Measurements from ENCODE around the gene MS4A10. TPM values are rescaled to one million over a fixed set of nuclear protein-coding genes. Genes with fewer than 3 reads are reported as not detected.

MS4A10 gene
- total RNA-seq (under 1 TPM in 1 of 7 donors, not detected in 6; 0.36 TPM), polyA plus RNA-seq (not detected)
- long read RNA-seq, donor 1, result 0 reads
- long read RNA-seq, donor 2, result 0 reads
- long read RNA-seq, donor 3, result 0 reads

DNA sequence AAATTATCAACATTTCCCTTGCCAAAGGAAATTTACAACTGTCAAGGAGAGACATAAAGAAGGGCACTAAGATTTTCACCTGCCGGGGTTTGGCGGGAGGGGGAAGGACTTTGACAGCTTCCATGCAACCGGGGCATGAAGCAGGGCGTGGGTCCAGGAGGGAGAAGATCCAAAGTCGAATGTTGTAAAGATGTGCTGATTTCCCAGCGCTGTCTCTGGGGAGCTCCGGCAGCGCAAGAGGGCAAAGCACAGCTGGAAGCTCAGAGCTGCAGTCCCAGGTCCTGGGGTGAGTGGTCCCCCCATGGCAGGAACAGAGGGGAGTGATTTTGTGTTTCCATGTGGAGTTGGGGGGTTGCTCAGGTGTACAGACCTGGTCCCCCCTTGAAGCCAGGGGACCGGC is at the start of gene MS4A10:
TSS of gene MS4A10 (plus strand) at position 198 of the 400 bp plus-strand sequence. CDS start 5,003 bp downstream, outside the sequence.
- intact Hi-C loops (cut with DNase I), result loop anchor here in 1 of 4 donors (10.0 kb wide), 1 partner anchor 110 kb away; no protein-coding TSS in a partner anchor
- Histone ChIP-seq H3K9me3 (no peaks in the 10 kb centered on the region), H3K4me3 (no peak within 1 kb of the TSS), H3K4me1 (ENCODE audit: insufficient read depth) (peaks cover 6% of the 10 kb centered on the region), H3K36me3 (no peaks in the 10 kb centered on the region), H3K27ac (no peak within 1 kb of the TSS), H3K27me3 (no peaks in the 10 kb centered on the region)
- WGBS, 3 donors, result 59 to 68% (median 62%) methylated on average over 9 of the region's 9 CpGs
- TF ChIP-seq EP300 (IDR thresholded peaks at IDR 0.05) (no peak), POLR2A (IDR thresholded peaks at IDR 0.05) (no peak)
- TF ChIP-seq, protein P1, sequence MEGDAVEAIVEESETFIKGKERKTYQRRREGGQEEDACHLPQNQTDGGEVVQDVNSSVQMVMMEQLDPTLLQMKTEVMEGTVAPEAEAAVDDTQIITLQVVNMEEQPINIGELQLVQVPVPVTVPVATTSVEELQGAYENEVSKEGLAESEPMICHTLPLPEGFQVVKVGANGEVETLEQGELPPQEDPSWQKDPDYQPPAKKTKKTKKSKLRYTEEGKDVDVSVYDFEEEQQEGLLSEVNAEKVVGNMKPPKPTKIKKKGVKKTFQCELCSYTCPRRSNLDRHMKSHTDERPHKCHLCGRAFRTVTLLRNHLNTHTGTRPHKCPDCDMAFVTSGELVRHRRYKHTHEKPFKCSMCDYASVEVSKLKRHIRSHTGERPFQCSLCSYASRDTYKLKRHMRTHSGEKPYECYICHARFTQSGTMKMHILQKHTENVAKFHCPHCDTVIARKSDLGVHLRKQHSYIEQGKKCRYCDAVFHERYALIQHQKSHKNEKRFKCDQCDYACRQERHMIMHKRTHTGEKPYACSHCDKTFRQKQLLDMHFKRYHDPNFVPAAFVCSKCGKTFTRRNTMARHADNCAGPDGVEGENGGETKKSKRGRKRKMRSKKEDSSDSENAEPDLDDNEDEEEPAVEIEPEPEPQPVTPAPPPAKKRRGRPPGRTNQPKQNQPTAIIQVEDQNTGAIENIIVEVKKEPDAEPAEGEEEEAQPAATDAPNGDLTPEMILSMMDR (IDR thresholded peaks at IDR 0.05), result no peak
- no peak for DNase-seq

DNA sequence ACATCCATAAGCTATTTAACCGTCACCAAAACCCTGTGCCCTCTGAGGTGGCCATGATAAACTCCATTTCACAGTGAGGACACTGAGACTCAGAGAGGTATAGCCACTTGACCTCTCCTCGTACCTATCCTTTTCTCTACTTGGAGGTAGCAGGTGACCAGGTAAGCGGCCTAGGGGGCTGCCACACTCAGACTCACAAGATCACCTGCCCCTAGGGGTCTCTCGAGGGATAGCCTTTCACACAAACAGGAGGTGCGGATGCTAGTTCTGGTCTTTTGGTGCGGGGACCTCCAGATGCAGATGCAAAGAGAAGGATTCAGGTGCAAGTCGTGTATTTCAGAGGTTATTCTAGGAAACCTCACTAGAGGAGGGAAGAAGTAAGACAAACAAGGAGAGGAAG is 46.0 kb upstream of the MS4A10 start:
- WGBS, 3 donors, result 67 to 83% (median 78%) methylated on average over 7 of the region's 7 CpGs
- intact Hi-C loops (cut with DNase I), result no loop called here
- no peaks in the 10 kb centered on the region for H3K27me3 ChIP-seq
- DNase-seq, result no peak
- no peak overlapping the region for H3K4me3 ChIP-seq
- no peaks in the 10 kb centered on the region for H3K9me3 ChIP-seq
- H3K36me3 ChIP-seq, result no peaks in the 10 kb centered on the region
- H3K4me1 ChIP-seq (ENCODE audit: insufficient read depth), result no peaks in the 10 kb centered on the region
- no peak overlapping the region for H3K27ac ChIP-seq
- TF ChIP-seq POLR2A (IDR thresholded peaks at IDR 0.05), result no peak
- TF ChIP-seq, protein P1 (IDR thresholded peaks at IDR 0.05), result no peak
- no peak for TF ChIP-seq EP300 (IDR thresholded peaks at IDR 0.05)

DNA sequence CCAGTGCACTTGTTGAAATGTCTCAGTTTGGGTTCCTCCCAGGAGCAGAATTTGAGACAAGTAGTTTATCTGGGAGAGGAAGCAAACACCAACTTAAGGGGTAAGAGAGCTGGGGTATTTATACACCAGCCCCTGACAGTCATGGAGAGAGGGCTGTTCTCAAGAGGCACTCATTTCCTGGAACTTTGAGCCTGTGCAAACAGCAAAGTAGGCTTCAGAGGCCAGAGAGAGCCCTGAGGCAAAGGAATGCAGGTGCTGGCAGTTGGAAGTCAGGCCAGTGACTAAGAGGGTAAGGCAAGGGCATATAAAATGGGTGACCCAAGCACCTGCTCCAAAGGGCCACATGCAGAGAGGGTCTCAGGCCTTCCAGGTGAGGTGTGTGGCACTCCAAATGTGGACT is 44.6 kb upstream of the MS4A10 start:
- Histone ChIP-seq H3K27ac (no peak overlapping the region), H3K36me3 (no peaks in the 10 kb centered on the region), H3K4me3 (no peak overlapping the region), H3K9me3 (no peaks in the 10 kb centered on the region), H3K4me1 (ENCODE audit: insufficient read depth) (no peaks in the 10 kb centered on the region), H3K27me3 (no peaks in the 10 kb centered on the region)
- DNase-seq, result no peak
- intact Hi-C loops (cut with DNase I), result no loop called here
- TF ChIP-seq POLR2A (IDR thresholded peaks at IDR 0.05) (no peak), EP300 (IDR thresholded peaks at IDR 0.05) (no peak)
- TF ChIP-seq, protein P1 (IDR thresholded peaks at IDR 0.05), result no peak

DNA sequence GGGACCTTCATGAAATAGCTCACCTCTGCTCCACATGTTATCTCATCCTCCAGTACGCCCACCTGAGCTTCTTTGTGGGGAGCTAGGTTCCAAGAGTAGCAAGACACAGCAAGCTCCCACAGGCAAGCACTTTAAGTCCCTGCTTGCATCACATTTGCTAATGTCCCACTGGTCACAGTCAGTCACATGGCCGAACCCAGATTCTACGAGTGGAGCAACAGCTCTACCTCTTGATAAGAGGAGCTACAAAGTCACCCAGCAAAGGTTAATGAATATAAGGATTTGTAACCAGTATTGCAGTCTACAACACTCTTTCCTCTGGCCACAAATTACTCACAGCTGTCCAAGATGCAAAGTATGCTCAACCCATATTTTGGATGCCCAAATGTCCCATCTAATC is 43.7 kb upstream of the MS4A10 start:
- Histone ChIP-seq H3K4me1 (ENCODE audit: insufficient read depth) (no peaks in the 10 kb centered on the region), H3K27ac (no peak overlapping the region), H3K4me3 (no peak overlapping the region), H3K36me3 (no peaks in the 10 kb centered on the region), H3K9me3 (no peaks in the 10 kb centered on the region), H3K27me3 (no peaks in the 10 kb centered on the region)
- intact Hi-C loops (cut with DNase I), result no loop called here
- no peak for DNase-seq
- no peak for TF ChIP-seq POLR2A (IDR thresholded peaks at IDR 0.05)
- no peak for TF ChIP-seq EP300 (IDR thresholded peaks at IDR 0.05)
- TF ChIP-seq, protein P1 (IDR thresholded peaks at IDR 0.05), result no peak
- WGBS, 3 donors, result 78 to 87% (median 86%) methylated on average over 3 of the region's 3 CpGs
